HT1080 (cell line): Measurements from ENCODE around the gene PLCZ1. TPM values are rescaled to one million over a fixed set of nuclear protein-coding genes. Genes with fewer than 3 reads are reported as not detected.
"Not testable (repeated sequence)": the region's sequence is repeated elsewhere in the genome, so short reads cannot be mapped to it uniquely, and the experiment has no call there.

ENCODE experiments used
- DNase-seq: peaks from one replicate; pipeline ENCODE4 v3.0.0-alpha.2; 2015; ENCODE audit warnings: low read depth
- total RNA-seq: library from RNA; depleted of rRNA; stranded (reverse); fragments of >200 nt; shearing (Covaris generic); gene quantifications from 2 replicates; pipeline ENCODE4 v1.2.3, GENCODE V29; 2014

PLCZ1 gene
- total RNA-seq, 1 experiment from 2014 or later, result not detected

DNA sequence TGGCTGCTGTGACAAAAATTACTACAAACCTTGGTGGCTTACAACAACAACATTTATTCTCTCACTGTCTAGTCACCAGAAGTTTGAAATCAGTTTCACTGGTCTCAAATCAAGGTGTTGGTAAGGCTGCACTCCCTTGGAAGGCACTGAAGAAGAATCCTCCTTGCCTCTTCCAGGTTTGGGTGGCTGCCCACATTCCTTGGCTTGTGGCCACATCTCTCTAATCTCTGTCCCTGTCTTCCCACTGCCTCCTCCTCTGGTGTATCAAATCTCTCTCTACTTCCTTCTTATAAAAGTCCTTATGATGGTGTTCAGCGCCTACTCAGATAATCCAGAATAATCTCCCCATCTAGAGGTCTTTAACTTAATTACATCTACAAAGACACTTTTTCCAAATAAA is 31.0 kb downstream of the PLCZ1 start:
- DNase-seq, result peak; percentile 44

DNA sequence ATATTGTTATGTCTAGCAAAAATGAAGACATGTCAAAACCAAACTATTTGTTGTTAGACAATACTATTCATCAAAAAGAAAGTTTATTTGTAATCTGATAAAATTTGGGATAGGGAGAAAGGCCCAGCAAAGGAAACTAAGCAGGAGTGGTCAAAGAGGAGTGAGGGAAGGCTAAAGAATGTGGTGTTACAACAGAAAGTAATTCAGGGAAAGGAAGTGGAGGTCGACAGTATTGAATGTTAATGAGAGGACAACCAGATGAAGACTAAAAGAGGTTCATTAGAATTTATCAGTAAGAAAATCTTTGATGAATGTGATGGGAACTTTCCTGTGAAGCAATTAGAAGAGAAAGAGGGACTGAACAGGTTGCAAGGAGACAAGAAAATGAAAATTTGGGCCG is 33.9 kb downstream of the PLCZ1 start:
- DNase-seq, result no peak

- DNase-seq, result no peak
Observed at GRCh38 chr12:18703321-18703720, 34.5 kb downstream of the PLCZ1 start.

DNA sequence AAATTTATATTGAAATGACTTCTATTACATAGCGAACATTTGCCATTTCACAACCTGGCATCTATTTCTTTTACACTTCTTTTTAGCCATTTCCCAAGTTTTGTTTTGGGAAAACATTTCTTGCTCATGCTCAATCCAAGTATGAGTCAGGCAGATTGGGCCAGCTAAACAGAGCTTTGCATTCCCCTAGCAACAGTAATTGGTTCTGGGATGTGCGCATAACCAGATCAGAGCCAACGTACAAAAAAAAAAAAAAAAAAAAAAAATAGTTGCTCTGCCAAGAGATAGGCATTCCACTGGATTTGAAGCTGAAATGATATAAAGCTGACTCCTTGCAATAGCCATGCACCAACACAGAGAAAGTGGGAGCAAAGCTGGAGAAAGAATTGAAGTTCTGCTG is 37.5 kb downstream of the PLCZ1 start:
- DNase-seq, result no peak

DNA sequence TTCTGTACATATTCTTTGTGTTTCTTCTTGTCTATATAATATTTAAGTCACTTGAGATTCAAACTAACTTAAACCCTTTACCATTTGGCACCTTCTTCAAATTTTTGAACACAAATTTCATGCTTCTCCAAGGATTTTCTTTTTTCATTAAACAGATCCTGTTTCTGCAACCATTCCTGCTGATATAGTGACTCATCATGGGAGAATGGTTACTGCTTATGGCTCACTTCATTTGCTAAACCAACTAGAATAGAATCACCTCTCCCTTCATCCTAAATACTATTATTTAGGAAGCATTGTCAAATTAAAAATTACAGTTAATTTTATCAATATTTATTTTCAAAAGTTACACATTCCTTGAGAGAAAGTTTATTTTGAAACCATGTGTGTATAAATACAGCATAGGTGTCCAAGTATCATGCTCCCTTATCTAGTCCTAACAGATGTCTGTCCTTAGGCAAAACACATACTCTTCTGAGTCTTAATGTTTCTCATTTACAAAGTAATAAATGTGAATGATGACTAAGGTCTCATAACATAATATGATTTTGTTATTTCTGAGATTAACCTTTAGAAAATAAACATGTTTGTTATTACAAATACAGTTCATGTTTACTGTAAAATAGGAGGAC is 40.7 kb downstream of the PLCZ1 start:
- DNase-seq, result peak; percentile 64

DNA sequence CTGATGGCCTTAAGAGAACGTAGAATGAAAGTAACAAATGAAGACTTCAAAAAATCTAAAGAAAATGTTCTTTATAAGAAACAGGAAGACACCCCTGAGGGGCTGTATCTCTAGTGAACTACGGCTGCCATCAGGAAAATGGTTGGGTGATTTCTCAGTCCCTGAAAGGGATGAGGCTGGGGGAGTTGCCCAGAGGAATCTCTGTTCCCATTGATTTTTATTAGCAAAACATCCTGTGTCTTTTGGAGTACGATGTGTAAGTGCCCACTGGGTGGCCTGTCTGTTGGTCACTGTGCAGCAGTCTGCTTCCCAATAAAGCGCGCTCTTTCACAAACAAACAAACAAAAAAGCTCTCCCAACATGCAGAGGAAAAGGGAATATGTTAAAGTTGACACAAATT is 43.8 kb downstream of the PLCZ1 start:
- DNase-seq, result not testable (repeated sequence)

DNA sequence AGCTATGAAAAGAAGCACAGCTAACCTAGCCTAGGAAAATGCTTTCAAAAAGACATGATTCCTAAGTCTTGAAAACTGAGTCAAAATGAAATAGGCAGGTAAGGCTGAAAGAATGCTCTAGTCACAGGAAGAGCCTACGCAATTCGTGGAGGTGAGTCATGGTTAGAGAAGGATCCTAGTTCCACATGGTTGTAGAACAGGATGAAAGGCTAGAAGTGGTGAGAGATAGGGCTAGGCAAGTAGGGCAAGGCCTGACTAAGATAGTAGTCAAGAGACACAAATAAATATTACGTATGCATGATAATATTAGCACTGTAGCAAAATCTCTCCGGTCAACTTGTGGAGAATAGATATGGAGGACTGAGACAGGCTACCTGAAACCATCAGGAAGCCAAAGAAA is 47.2 kb downstream of the PLCZ1 start:
- DNase-seq, result peak; percentile 97

- DNase-seq, result no peak
Observed at GRCh38 chr12:18689771-18690170, 48.0 kb downstream of the PLCZ1 start.

DNA sequence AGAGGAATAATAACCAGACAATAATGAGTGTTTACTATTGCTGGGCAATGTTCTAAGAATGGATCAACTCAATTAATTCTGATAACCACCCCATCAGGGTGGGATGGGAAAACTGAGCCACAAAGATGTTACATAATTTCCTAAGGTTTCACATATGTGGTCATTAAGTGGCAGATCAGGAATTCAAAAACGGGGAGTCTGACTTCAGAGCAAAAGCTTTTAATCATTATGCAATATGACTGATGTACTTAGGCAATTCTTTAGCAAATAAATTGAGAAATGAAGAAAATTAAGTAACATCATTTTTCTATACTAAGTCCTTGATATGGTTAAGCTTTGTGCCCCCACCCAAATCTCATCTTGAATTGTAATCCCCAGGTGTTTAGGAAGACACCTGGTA is 53.4 kb downstream of the PLCZ1 start:
- DNase-seq, result no peak

DNA sequence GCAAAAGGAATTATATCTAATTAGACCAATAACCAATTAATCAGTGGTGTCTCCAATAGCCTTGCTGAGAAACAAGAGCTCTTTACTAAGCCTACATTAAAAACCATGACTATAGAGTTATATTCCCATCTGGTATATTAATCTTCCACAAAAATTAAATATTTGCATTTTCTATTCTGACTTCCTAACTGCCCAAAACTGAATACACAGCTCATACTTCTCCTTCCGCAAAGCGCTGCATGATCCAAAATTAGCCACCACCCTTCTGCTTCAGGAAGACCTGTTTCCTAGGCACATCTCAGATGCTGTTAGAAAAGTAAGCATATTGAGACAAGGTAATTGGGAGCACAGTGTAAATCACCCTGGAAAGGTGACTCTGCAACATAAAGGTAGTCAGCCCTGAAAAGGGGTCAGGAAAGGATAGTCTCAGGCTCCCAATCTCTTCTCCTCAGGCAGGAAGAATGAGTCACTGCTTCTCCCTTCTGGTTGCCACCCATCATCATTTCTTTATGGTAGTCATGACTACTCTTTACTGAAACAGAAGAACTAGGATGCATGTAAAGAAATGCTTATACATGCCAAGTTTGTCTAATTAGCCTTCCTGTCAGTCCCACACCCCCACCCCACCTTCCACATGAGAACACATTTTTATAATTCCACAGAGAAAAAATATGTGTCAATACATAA is 54.3 kb downstream of the PLCZ1 start:
- peak; percentile 82 for DNase-seq

- no peak for DNase-seq
Observed at GRCh38 chr12:18681818-18682217, 56.0 kb downstream of the PLCZ1 start.

DNA sequence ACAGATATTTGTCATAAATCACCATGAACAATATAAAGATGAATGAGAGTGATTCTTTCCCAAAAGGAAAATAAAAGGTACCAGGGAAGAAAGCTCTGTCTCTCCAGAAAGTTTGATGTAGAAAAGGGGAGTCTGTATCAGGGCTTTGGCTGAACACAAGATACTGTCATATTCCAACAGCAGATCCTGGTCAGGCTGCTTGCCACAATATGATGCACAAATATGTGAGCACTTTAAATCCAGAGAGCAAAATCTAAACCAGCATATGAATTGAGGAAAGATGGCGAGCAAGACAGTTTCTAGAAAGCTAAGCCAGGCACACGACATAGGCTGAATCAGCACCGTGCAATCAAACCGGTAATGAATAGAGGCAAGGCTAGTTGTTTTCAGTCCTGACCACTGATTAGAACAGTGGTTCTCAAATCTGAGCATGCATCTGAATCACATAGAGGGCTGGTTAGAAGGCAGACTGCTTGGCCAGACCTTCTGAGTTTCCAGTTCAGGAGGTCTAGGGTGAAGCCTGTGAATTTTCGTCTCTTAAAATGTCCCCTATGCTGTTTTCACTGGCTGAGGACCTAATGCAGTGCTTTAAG is 60.7 kb downstream of the PLCZ1 start:
- DNase-seq, result no peak

DNA sequence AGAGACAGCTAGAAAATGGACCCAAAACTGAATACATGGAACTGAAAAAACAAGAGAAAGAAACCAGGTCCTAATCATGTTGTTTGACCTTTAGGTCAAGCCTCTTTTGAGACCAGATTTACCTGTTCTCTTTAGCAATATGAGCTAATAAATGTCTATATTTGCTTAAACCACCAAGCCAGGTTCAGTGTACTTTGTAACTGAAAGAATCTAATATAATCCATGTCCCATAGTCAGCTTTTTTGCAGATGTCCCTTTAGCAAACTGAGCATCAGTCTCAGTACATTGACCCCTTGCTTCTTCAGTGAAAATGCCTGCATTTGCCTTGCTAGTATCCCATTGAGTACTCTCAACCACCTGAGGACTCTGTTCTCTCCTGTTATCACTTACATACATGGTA is 61.7 kb downstream of the PLCZ1 start:
- no peak for DNase-seq

DNA sequence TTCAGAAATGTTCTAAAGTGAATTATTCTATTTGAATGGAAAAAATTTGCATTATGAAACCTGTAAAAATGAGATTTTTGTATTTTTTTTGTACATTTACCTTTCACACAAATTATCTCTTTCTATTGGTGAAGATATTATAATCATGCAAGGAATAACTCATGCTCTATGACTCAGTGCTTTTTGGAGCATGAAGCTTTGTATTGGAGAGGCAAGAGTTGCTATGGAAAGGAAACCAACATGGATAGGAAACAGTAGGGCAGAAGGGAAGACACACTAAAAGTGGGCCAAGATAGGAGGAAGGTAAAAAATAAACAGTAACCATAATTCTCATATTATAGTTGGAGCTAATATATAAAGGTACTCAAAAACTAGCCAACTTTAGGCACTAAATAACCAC is 79.0 kb downstream of the PLCZ1 start:
- DNase-seq, result peak; percentile 40

DNA sequence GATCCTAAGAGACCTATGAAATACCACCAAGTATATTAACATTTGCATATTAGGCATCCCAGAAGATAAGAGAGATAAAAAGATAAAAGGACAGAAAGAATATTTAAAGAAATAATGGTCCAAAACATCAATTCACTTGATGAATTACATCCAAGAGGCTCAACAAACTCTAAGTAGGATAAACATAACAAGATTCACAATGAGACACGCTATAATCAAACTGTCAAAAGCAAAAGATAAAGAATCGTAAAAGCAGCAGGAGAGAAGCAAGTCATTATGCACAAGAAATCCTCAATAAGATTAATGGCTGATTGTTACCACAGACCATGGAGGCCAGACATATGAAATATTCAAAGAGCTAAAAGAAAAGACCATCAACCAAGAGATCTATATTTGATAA is 79.6 kb downstream of the PLCZ1 start:
- no peak for DNase-seq

DNA sequence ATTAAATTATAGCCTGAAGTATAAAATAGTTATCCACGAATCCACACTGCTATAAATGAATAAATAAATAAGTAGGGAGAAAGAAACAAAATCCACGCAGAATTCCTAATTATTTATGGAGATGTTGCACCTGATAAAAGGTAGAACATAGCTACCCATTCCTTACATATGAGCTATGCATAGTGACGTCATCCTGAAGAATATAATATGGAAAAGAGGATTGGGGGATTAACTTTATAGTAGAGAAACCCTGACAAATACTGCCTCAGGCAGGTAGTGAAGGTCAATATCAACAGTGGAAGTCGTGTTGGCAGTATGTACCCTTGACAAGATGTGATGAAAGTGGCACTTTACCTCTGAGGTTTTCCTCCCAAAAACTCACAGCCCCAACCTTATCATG is 82.5 kb downstream of the PLCZ1 start:
- no peak for DNase-seq

- DNase-seq, result no peak
Observed at GRCh38 chr12:18653465-18653864, 84.3 kb downstream of the PLCZ1 start.

DNA sequence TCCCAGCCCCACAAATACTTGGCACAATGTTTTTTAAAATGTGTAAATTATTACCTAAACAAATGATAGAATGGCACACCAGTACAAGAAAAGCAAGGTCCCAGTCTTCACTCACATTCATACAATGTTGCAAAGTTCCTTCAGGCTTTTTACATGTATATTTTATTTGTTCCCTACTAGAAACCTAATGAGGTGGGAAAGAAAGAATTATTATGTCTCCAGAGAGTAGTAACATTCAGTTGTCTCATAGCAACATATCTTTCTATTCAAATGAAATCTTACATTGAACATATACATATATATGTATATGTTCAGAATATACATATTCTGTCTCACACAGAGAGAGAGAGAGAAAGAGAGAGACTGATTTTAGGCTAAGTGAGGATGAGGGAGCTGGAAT is 85.2 kb downstream of the PLCZ1 start:
- DNase-seq, result no peak

- DNase-seq, result peak; percentile 83
Observed at GRCh38 chr12:18651525-18651924, 86.3 kb downstream of the PLCZ1 start.

GRCh38 chr12:18646286-18646890 is 91.4 kb downstream of the PLCZ1 start:
- no peak for DNase-seq

GRCh38 chr12:18644564-18644963 is 93.2 kb downstream of the PLCZ1 start:
- DNase-seq, result no peak

GRCh38 chr12:18643681-18644080 is 94.1 kb downstream of the PLCZ1 start:
- no peak for DNase-seq
